Choroid plexus epithelial cell (primary cell): ENCODE results near the gene PAEP.

Experiments
- DNase-seq: peaks from one replicate; pipeline ENCODE4 v3.0.0-alpha.2; 2010; ENCODE audit warnings: low read depth
- H3K4me3 ChIP-seq: 2 replicates; pipeline ENCODE4 v1.5.1; 2011; ENCODE audit warnings: low read depth, mild to moderate bottlenecking, control low read depth, low read length, moderate library complexity
- TF ChIP-seq, protein P1 (sequence below): conservative IDR thresholded peaks from 2 replicates; pipeline ENCODE4 v1.5.1; 2011; ENCODE audit warnings: low read depth, mild to moderate bottlenecking, control low read depth, inconsistent platforms, low read length, moderate library complexity

The PAEP gene

DNA sequence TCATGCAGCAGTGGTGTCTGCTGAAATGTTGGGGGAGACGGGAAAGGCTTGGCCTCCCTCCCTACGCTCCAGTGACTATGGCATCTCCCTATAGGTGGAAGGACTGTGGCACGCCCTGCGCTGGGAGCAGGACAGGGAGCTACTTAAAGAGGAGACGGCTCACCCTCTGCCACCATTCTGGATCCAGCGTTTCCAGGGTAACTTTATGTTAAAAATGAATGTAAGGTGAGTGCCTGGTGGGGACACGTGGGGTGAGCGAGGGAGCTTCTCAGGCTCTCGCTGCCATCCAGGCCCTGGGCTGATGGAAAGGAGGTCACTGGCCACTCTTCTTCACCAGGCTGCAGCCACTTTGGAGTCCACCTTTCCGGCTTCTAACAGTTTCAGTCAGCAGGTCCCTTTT lies 15.7 kb downstream of the PAEP start:
- H3K4me3 ChIP-seq: no peak overlapping the region
- TF ChIP-seq, protein P1, sequence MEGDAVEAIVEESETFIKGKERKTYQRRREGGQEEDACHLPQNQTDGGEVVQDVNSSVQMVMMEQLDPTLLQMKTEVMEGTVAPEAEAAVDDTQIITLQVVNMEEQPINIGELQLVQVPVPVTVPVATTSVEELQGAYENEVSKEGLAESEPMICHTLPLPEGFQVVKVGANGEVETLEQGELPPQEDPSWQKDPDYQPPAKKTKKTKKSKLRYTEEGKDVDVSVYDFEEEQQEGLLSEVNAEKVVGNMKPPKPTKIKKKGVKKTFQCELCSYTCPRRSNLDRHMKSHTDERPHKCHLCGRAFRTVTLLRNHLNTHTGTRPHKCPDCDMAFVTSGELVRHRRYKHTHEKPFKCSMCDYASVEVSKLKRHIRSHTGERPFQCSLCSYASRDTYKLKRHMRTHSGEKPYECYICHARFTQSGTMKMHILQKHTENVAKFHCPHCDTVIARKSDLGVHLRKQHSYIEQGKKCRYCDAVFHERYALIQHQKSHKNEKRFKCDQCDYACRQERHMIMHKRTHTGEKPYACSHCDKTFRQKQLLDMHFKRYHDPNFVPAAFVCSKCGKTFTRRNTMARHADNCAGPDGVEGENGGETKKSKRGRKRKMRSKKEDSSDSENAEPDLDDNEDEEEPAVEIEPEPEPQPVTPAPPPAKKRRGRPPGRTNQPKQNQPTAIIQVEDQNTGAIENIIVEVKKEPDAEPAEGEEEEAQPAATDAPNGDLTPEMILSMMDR: no peak
- no peak for DNase-seq

DNA sequence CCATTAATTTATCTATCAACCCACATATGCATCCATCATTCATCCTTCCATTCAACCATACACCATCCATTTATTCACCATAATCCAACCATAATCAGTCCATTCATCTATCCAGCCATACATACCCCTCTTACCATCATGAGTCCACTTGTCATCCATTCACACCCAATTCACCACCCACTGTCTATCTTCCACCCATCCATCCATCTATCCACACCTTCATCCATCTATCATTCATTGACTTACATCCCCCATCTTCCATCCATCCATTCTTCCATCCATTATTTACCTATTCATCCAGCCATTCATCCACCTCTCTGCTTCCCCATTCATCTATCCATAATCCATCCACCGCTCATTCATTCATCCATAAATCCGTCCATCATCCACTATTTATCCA lies 17.8 kb downstream of the PAEP start:
- H3K4me3 ChIP-seq: no peak overlapping the region
- TF ChIP-seq, protein P1: no peak
- no peak for DNase-seq

DNA sequence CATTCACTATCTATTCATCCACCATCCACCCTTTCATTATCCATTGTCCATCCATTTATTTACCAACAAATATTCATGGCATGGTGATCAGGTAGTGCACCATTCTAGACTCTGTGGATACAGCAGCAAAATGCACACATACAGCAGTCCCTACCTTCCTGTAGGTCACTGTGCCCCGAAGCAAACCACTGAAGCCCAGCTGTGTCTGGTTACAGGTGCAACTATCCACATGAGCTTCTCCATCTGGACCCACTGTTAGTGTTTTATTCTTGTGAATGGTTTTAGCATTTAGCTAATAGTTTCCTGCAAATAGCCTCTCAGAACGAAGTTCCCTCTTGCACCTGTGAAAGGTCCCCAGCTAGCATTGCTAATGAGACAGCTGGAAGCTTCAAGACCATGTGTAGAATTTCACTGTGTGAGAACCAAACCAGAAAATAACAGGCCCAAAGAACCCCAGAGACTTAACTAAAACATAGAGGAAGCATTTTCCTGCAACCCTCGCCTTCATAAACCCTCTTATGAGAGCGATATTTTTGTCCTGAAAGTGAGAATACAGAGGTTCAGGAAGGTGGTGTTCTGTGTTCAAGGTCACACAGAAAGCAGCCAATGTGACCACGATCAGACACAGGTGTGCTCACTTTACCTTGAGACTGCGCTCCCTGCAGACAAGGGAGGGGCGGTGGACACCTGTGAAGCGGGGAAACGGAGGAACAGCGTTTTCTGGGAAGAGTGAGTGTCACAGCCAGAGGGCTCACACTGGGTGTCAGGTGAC lies 18.5 kb downstream of the PAEP start:
- H3K4me3 ChIP-seq: no peak overlapping the region
- no peak for DNase-seq
- TF ChIP-seq, protein P1: no peak

DNA sequence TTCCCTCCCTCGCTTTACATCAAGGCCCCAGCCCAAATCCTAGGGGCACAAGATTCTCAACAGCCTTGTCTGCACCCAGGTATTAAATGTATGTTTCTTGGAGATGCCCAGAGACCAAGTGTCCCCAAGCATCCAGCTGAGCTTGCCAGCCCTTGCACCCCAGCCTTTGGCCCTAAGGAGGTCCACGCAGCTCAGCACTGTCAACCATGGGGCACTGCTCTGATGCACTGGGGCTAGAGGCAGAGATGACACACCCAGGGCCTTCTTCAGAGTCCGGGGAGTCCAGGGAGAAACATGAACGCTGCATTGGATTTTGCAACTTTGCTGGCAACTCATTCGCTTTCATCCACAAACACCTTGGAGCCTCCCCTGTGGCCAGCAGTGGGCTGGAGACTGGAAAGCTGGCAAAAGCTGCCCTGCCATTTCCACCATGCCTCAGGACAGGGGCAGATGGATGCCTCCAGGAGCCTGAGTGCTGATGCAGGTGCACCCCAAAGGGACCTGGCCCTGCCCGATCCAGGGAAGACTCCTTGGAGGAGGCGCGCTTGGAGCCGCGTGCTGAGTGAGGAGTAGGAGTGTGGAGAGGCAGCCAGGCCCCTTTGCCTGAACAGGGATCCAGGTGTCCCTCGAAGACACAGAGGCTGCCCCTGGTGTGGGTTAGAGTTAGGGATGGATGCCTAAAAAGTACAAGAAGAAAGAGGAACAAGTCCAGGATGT lies 19.3 kb downstream of the PAEP start:
- TF ChIP-seq, protein P1: no peak
- DNase-seq: no peak
- H3K4me3 ChIP-seq: no peak overlapping the region

DNA sequence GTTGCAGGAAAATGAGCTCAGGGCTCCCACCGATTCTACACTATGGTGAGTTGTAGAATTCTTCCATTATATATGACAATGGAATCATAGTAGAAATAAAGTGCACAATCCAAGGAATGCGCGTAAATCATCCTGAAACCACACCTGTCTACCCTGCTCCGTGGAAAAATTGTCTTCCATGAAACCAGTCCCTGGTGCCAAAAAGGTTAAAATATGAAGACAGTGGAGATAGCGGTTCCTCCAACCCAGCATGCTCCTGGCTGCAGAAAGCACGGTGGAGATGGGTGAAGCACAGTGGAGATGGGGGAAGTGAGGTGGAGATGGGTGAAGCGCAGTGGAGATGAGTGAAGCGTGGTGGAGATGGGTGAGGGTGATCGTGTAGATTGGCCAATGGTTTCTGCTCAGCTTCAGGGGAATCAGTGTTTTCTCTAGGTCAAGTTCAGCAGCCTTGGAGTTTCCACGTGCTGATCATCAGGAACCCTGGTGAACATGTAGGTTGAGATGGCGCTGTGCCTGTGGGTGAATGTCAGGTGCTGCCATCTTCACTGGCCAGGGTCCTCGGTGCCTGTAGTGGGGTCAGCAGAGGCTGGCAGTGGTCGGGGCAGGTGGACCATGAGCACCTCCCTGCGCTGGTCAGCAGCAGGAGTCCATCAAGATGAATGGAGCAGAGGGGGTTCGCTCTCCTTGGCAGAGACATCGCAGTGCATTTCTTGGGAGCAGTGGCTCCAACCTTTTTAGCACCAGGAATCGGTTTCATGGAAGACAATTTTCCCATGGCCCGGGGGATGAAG lies 20.3 kb downstream of the PAEP start:
- DNase-seq: no peak
- H3K4me3 ChIP-seq: no peak overlapping the region
- TF ChIP-seq, protein P1: no peak

DNA sequence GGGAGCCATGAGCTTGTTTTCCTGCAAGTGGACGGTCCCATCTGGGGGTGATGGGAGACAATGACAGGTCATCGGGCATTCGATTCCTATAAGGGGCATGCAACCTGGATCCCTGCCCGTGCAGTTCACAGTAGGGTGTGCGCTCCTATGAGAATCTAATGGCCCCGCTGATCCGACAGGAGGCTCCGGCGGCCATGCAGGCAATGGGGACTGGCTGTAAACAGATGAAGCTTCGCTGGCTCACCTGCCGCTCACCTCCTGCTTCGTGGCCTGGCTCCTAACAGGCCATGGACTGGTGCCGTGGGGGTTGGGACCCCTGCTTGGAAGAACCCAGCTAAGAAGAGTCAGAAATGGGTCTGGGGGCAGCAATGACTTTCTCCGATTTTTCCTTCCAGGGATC lies 21.0 kb downstream of the PAEP start:
- TF ChIP-seq, protein P1: no peak
- no peak overlapping the region for H3K4me3 ChIP-seq
- no peak for DNase-seq
